ENCODE results near the gene SETX. TPM values are rescaled to one million over a fixed set of nuclear protein-coding genes. Genes with fewer than 3 reads are reported as not detected.

Gene SETX
- total and polyA plus RNA-seq, 10 of the 15 experiments (the other 5 are each of a cell fraction or from before 2014, with no cell fraction given), result 15.8 to 75.7 (median 37.0) TPM

- TF ChIP-seq E2F8 (IDR thresholded peaks at IDR 0.05; ENCODE audit: low read depth, partially characterized antibody) (no peak), SMC3 (IDR thresholded peaks at IDR 0.05; ENCODE audit: borderline replicate concordance, low read length) (no peak), CREM (IDR thresholded peaks at IDR 0.05; ENCODE audit: low read depth) (no peak), RB1 (IDR thresholded peaks at IDR 0.05; ENCODE audit: borderline replicate concordance) (no peak)
Measured at GRCh38 chr9:132395560-132395959, 40.8 kb upstream of the SETX start (continued).

- CTCF ChIA-PET, result interaction anchor here (0.6 to 1.4 kb wide), 5 partner anchors 9 to 45 kb away, joined by 3 to 4 read pairs (median 3); no protein-coding TSS in a partner anchor
- TF ChIP-seq, protein P1, sequence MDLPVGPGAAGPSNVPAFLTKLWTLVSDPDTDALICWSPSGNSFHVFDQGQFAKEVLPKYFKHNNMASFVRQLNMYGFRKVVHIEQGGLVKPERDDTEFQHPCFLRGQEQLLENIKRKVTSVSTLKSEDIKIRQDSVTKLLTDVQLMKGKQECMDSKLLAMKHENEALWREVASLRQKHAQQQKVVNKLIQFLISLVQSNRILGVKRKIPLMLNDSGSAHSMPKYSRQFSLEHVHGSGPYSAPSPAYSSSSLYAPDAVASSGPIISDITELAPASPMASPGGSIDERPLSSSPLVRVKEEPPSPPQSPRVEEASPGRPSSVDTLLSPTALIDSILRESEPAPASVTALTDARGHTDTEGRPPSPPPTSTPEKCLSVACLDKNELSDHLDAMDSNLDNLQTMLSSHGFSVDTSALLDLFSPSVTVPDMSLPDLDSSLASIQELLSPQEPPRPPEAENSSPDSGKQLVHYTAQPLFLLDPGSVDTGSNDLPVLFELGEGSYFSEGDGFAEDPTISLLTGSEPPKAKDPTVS (IDR thresholded peaks at IDR 0.05; ENCODE audit: low read depth, low read length), result no peak
- TF ChIP-seq CEBPB (IDR thresholded peaks at IDR 0.05; ENCODE audit: borderline replicate concordance in 1 of 2, low read depth in 2 of 2, low read length in 2 of 2) (no peak), MTA2 (IDR thresholded peaks at IDR 0.05; ENCODE audit: low read depth) (no peak), SPI1 (IDR thresholded peaks at IDR 0.05; ENCODE audit: borderline replicate concordance, insufficient read depth, low read depth, low read length) (no peak), USF2 (IDR thresholded peaks at IDR 0.05; ENCODE audit: borderline replicate concordance, low read depth, low read length) (no peak), SRF (IDR thresholded peaks at IDR 0.05; ENCODE audit: low read depth in 2 of 2, low read length in 2 of 2) (no peak), RAD51 (IDR thresholded peaks at IDR 0.05) (no peak), POLR2AphosphoS5 (IDR thresholded peaks at IDR 0.05; ENCODE audit: low read length) (no peak), CBFB (IDR thresholded peaks at IDR 0.05; ENCODE audit: low read depth) (no peak)
- TF ChIP-seq, protein P2, sequence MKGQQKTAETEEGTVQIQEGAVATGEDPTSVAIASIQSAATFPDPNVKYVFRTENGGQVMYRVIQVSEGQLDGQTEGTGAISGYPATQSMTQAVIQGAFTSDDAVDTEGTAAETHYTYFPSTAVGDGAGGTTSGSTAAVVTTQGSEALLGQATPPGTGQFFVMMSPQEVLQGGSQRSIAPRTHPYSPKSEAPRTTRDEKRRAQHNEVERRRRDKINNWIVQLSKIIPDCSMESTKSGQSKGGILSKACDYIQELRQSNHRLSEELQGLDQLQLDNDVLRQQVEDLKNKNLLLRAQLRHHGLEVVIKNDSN (IDR thresholded peaks at IDR 0.05; ENCODE audit: borderline replicate concordance, extremely low read length, insufficient read depth, low read depth, low read length), result no peak
- TF ChIP-seq, protein P3, sequence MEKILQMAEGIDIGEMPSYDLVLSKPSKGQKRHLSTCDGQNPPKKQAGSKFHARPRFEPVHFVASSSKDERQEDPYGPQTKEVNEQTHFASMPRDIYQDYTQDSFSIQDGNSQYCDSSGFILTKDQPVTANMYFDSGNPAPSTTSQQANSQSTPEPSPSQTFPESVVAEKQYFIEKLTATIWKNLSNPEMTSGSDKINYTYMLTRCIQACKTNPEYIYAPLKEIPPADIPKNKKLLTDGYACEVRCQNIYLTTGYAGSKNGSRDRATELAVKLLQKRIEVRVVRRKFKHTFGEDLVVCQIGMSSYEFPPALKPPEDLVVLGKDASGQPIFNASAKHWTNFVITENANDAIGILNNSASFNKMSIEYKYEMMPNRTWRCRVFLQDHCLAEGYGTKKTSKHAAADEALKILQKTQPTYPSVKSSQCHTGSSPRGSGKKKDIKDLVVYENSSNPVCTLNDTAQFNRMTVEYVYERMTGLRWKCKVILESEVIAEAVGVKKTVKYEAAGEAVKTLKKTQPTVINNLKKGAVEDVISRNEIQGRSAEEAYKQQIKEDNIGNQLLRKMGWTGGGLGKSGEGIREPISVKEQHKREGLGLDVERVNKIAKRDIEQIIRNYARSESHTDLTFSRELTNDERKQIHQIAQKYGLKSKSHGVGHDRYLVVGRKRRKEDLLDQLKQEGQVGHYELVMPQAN (conservative IDR thresholded peaks at IDR 0.05), result no peak
Measured at GRCh38 chr9:132391449-132391848, 36.7 kb upstream of the SETX start.

More at GRCh38 chr9:132391449-132391848, 36.7 kb upstream of the SETX start:
- ATAC-seq (no peak), DNase-seq (ENCODE audit: low read depth, low spot score) (no peak), FAIRE-seq (no peak)
- no peak overlapping the region for H3K27ac ChIP-seq (ENCODE audit: control insufficient read depth, insufficient read depth)
- H3K4me2 ChIP-seq (ENCODE audit: control insufficient read depth, insufficient read depth), result no peak overlapping the region
- H3K27me3 ChIP-seq (replicated peaks in 1 of 2; ENCODE audit: control insufficient read depth in 2 of 2, insufficient read depth in 2 of 2, low read length in 1 of 2), result no peaks in the 10 kb centered on the region
- peaks cover 21 to 31% of the 10 kb centered on the region in 2 experiments for H3K36me3 ChIP-seq (ENCODE audit: control insufficient read depth in 2 of 2, insufficient read depth in 2 of 2, low read length in 1 of 2)
- H3K9me3 ChIP-seq (replicated peaks; ENCODE audit: control insufficient read depth, insufficient read depth, low read length), result no peaks in the 10 kb centered on the region
- H3K4me1 ChIP-seq (ENCODE audit: control insufficient read depth, insufficient read depth, low read length), result no peaks in the 10 kb centered on the region
- ChIA-PET POLR2A (no interaction called here), SMC1A (ENCODE audit: uncharacterized antibody, unreplicated experiment) (no interaction called here), RAD21 (ENCODE audit: unreplicated experiment) (no interaction called here)
- H4K20me1 ChIP-seq (ENCODE audit: control insufficient read depth, insufficient read depth), result no peaks in the 10 kb centered on the region
- intact Hi-C loops (cut with micrococcal nuclease; ENCODE audit: unreplicated experiment), result no loop called here
- H3K4me3 ChIP-seq, result no peak overlapping the region
- no peaks in the 10 kb centered on the region for H3K79me2 ChIP-seq (ENCODE audit: control insufficient read depth, insufficient read depth, low read length)
- no peak overlapping the region for H3K9ac ChIP-seq (ENCODE audit: control insufficient read depth, insufficient read depth, low read length)
- in situ Hi-C loops (cut with MboI), result no loop called here
- BruUV-seq (replicated peaks), result no TSS peak
- WGBS (ENCODE audit: insufficient coverage, insufficient replicate concordance, low lambda C conversion rate, missing lambda C conversion rate), result 98% methylated on average over 11 of the region's 11 CpGs
- no peak overlapping the region for H2AFZ ChIP-seq (ENCODE audit: control insufficient read depth, low read depth, low read length)

Data from GM12878 (cell line).